Measurements from ENCODE around the gene AK5. TPM values are rescaled to one million over a fixed set of nuclear protein-coding genes. Genes with fewer than 3 reads are reported as not detected.

The AK5 gene
- total RNA-seq, 2 donors from 2014 or later, result 1.2 TPM; not detected in 1

- DNase-seq (ENCODE audit: low spot score) (peak; percentile 74), ATAC-seq (peak in 1 of 2 donors; percentile 57)
- Mint-ChIP-seq H3K4me3 (peak overlapping the region; percentile 3), H3K27ac (peak overlapping the region; percentile 13 to 20), H3K9me3 (no peaks in the 10 kb centered on the region), H3K4me1 (ENCODE audit: low read depth in 2 of 2) (peaks cover 6 to 9% of the 10 kb centered on the region in 2 donors), H3K27me3 (no peaks in the 10 kb centered on the region), H3K36me3 (no peaks in the 10 kb centered on the region)
These were observed 252.0 kb downstream of the AK5 start for GRCh38 chr1:77533660-77534305.

GRCh38 chr1:77534456-77534855 is 252.6 kb downstream of the AK5 start:
- Mint-ChIP-seq H3K4me1 (ENCODE audit: low read depth in 2 of 2) (peaks cover 6 to 9% of the 10 kb centered on the region in 2 donors), H3K9me3 (no peaks in the 10 kb centered on the region), H3K4me3 (no peak overlapping the region), H3K27me3 (no peaks in the 10 kb centered on the region), H3K36me3 (no peaks in the 10 kb centered on the region), H3K27ac (no peak overlapping the region)
- no peak for ATAC-seq
- DNase-seq (ENCODE audit: low spot score), result no peak

- no peaks in the 10 kb centered on the region for H3K9me3 Mint-ChIP-seq
- DNase-seq (ENCODE audit: low spot score) (no peak), ATAC-seq (no peak)
- no peaks in the 10 kb centered on the region for H3K27me3 Mint-ChIP-seq
- no peaks in the 10 kb centered on the region for H3K36me3 Mint-ChIP-seq
- H3K27ac Mint-ChIP-seq, result no peak overlapping the region
- no peak overlapping the region for H3K4me3 Mint-ChIP-seq
- peaks cover 15 to 16% of the 10 kb centered on the region in 2 donors for H3K4me1 Mint-ChIP-seq (ENCODE audit: low read depth in 2 of 2)
These were observed 255.0 kb downstream of the AK5 start for GRCh38 chr1:77536813-77537212.

- Mint-ChIP-seq H3K4me1 (ENCODE audit: low read depth in 2 of 2) (peaks cover 9% of the 10 kb centered on the region in 2 donors), H3K36me3 (no peaks in the 10 kb centered on the region), H3K4me3 (no peak overlapping the region), H3K9me3 (no peaks in the 10 kb centered on the region), H3K27ac (no peak overlapping the region), H3K27me3 (no peaks in the 10 kb centered on the region)
- no peak for ATAC-seq
- DNase-seq (ENCODE audit: low spot score), result no peak
These were observed 257.2 kb downstream of the AK5 start for GRCh38 chr1:77538956-77539518.

GRCh38 chr1:77539519-77540142 is 257.8 kb downstream of the AK5 start:
- H3K4me3 Mint-ChIP-seq, result no peak overlapping the region
- H3K27me3 Mint-ChIP-seq, result no peaks in the 10 kb centered on the region
- DNase-seq (ENCODE audit: low spot score) (no peak), ATAC-seq (no peak)
- H3K36me3 Mint-ChIP-seq, result no peaks in the 10 kb centered on the region
- peaks cover 7 to 9% of the 10 kb centered on the region in 2 donors for H3K4me1 Mint-ChIP-seq (ENCODE audit: low read depth in 2 of 2)
- no peaks in the 10 kb centered on the region for H3K9me3 Mint-ChIP-seq
- peak overlapping the region in 1 of 2 donors; percentile 73 for H3K27ac Mint-ChIP-seq

- H3K27me3 Mint-ChIP-seq, result no peaks in the 10 kb centered on the region
- H3K27ac Mint-ChIP-seq, result no peak overlapping the region
- no peak for ATAC-seq
- peaks cover 7 to 9% of the 10 kb centered on the region in 2 donors for H3K4me1 Mint-ChIP-seq (ENCODE audit: low read depth in 2 of 2)
- no peaks in the 10 kb centered on the region for H3K36me3 Mint-ChIP-seq
- H3K4me3 Mint-ChIP-seq, result no peak overlapping the region
- H3K9me3 Mint-ChIP-seq, result no peaks in the 10 kb centered on the region
- DNase-seq (ENCODE audit: low spot score), result no peak
These were observed 258.8 kb downstream of the AK5 start for GRCh38 chr1:77540501-77541161.

GRCh38 chr1:77541162-77541545 is 259.3 kb downstream of the AK5 start:
- no peaks in the 10 kb centered on the region for H3K27me3 Mint-ChIP-seq
- ATAC-seq (no peak), DNase-seq (ENCODE audit: low spot score) (no peak)
- peaks cover 11 to 13% of the 10 kb centered on the region in 2 donors for H3K4me1 Mint-ChIP-seq (ENCODE audit: low read depth in 2 of 2)
- no peak overlapping the region for H3K4me3 Mint-ChIP-seq
- no peaks in the 10 kb centered on the region for H3K36me3 Mint-ChIP-seq
- no peak overlapping the region for H3K27ac Mint-ChIP-seq
- H3K9me3 Mint-ChIP-seq, result no peaks in the 10 kb centered on the region

GRCh38 chr1:77542813-77543420 is 261.1 kb downstream of the AK5 start:
- no peak overlapping the region for H3K4me3 Mint-ChIP-seq
- H3K36me3 Mint-ChIP-seq, result no peaks in the 10 kb centered on the region
- ATAC-seq, result no peak
- no peaks in the 10 kb centered on the region for H3K9me3 Mint-ChIP-seq
- H3K4me1 Mint-ChIP-seq (ENCODE audit: low read depth in 2 of 2), result peaks cover 12 to 13% of the 10 kb centered on the region in 2 donors
- DNase-seq (ENCODE audit: low spot score), result no peak
- H3K27me3 Mint-ChIP-seq, result no peaks in the 10 kb centered on the region
- no peak overlapping the region for H3K27ac Mint-ChIP-seq

GRCh38 chr1:77543822-77544448 is 262.1 kb downstream of the AK5 start:
- Mint-ChIP-seq H3K4me3 (no peak overlapping the region), H3K36me3 (no peaks in the 10 kb centered on the region), H3K4me1 (ENCODE audit: low read depth in 2 of 2) (peaks cover 12 to 13% of the 10 kb centered on the region in 2 donors), H3K27me3 (no peaks in the 10 kb centered on the region), H3K27ac (no peak overlapping the region), H3K9me3 (no peaks in the 10 kb centered on the region)
- no peak for ATAC-seq
- DNase-seq (ENCODE audit: low spot score), result no peak

- no peak for ATAC-seq
- Mint-ChIP-seq H3K27ac (no peak overlapping the region), H3K9me3 (no peaks in the 10 kb centered on the region), H3K4me3 (no peak overlapping the region), H3K27me3 (peaks cover 0 to 2% of the 10 kb centered on the region in 2 donors), H3K4me1 (ENCODE audit: low read depth in 2 of 2) (peaks cover 10% of the 10 kb centered on the region in 2 donors), H3K36me3 (no peaks in the 10 kb centered on the region)
- DNase-seq (ENCODE audit: low spot score), result no peak
These were observed 263.0 kb downstream of the AK5 start for GRCh38 chr1:77544845-77545244.

GRCh38 chr1:77545970-77546369 is 264.2 kb downstream of the AK5 start:
- peak; percentile 52 to 57 for ATAC-seq
- Mint-ChIP-seq H3K36me3 (no peaks in the 10 kb centered on the region), H3K27ac (no peak overlapping the region), H3K27me3 (peaks cover 0 to 2% of the 10 kb centered on the region in 2 donors), H3K4me3 (no peak overlapping the region), H3K9me3 (no peaks in the 10 kb centered on the region), H3K4me1 (ENCODE audit: low read depth in 2 of 2) (peaks cover 5% of the 10 kb centered on the region in 2 donors)
- DNase-seq (ENCODE audit: low spot score), result no peak

- peaks cover 0 to 4% of the 10 kb centered on the region in 2 donors for H3K27me3 Mint-ChIP-seq
- H3K27ac Mint-ChIP-seq, result no peak overlapping the region
- H3K4me3 Mint-ChIP-seq, result no peak overlapping the region
- peaks cover 5% of the 10 kb centered on the region in 2 donors for H3K4me1 Mint-ChIP-seq (ENCODE audit: low read depth in 2 of 2)
- no peaks in the 10 kb centered on the region for H3K9me3 Mint-ChIP-seq
- no peaks in the 10 kb centered on the region for H3K36me3 Mint-ChIP-seq
- ATAC-seq, result no peak
- no peak for DNase-seq (ENCODE audit: low spot score)
These were observed 265.1 kb downstream of the AK5 start for GRCh38 chr1:77546890-77547289.

- DNase-seq (ENCODE audit: low spot score), result no peak
- no peak for ATAC-seq
- H3K27ac Mint-ChIP-seq, result no peak overlapping the region
- peaks cover 0 to 4% of the 10 kb centered on the region in 2 donors for H3K27me3 Mint-ChIP-seq
- peaks cover 5% of the 10 kb centered on the region in 2 donors for H3K4me1 Mint-ChIP-seq (ENCODE audit: low read depth in 2 of 2)
- H3K4me3 Mint-ChIP-seq, result no peak overlapping the region
- no peaks in the 10 kb centered on the region for H3K9me3 Mint-ChIP-seq
- H3K36me3 Mint-ChIP-seq, result no peaks in the 10 kb centered on the region
These were observed 266.5 kb downstream of the AK5 start for GRCh38 chr1:77548285-77548684.

Measured in natural killer cell treated with Interleukin-12 subunit alpha and Interleukin-12 subunit beta and Interleukin-15 and Interleukin-18, amount 100 ng/mL, for 72 hours (primary cell).